AG10803 (cell line): Measurements from ENCODE around the gene MBNL3.

Experiments
- DNase-seq: peaks from one replicate; pipeline ENCODE4 v3.0.0; 2010; ENCODE audit warnings: low read depth
- H3K4me3 ChIP-seq: 2 replicates; pipeline ENCODE4 v1.5.1; 2011; ENCODE audit warnings: mild to moderate bottlenecking, low read length, control low read depth
- CTCF ChIP-seq: conservative IDR thresholded peaks from 2 replicates; pipeline ENCODE4 v1.5.1; 2011; ENCODE audit warnings: mild to moderate bottlenecking, low read length, control low read depth, inconsistent platforms

MBNL3 gene

GRCh38 chrX:132384301-132384700 is 104.5 kb downstream of the MBNL3 start:
- no peak for DNase-seq
- H3K4me3 ChIP-seq, result no peak overlapping the region
- TF ChIP-seq CTCF, result no peak

- no peak for DNase-seq
- no peak for TF ChIP-seq CTCF
Measured at GRCh38 chrX:132382068-132382467, 106.8 kb downstream of the MBNL3 start.

GRCh38 chrX:132378281-132378680 is 110.6 kb downstream of the MBNL3 start:
- H3K4me3 ChIP-seq, result no peak overlapping the region
- no peak for TF ChIP-seq CTCF

More at GRCh38 chrX:132382068-132382467, 106.8 kb downstream of the MBNL3 start:
- no peak overlapping the region for H3K4me3 ChIP-seq

GRCh38 chrX:132375941-132376340 is 112.9 kb downstream of the MBNL3 start:
- DNase-seq, result no peak
- H3K4me3 ChIP-seq, result no peak overlapping the region
- TF ChIP-seq CTCF, result 0 out of 2 replicates have a peak, but pooled peaks have one; percentile 11

More at GRCh38 chrX:132378281-132378680, 110.6 kb downstream of the MBNL3 start:
- no peak for DNase-seq

GRCh38 chrX:132373610-132374009 is 115.2 kb downstream of the MBNL3 start:
- no peak for TF ChIP-seq CTCF
- DNase-seq, result no peak
- no peak overlapping the region for H3K4me3 ChIP-seq

GRCh38 chrX:132369617-132370326 is 119.1 kb downstream of the MBNL3 start:
- TF ChIP-seq CTCF, result no peak
- no peak for DNase-seq

GRCh38 chrX:132367984-132368383 is 120.9 kb downstream of the MBNL3 start:
- no peak for DNase-seq
- no peak overlapping the region for H3K4me3 ChIP-seq
- TF ChIP-seq CTCF, result no peak

More at GRCh38 chrX:132369617-132370326, 119.1 kb downstream of the MBNL3 start:
- no peak overlapping the region for H3K4me3 ChIP-seq
